GM23338 (cell line): ENCODE data around the gene BNC2. TPM values are rescaled to one million over a fixed set of nuclear protein-coding genes. Genes with fewer than 3 reads are reported as not detected.

Experiments used
- ATAC-seq: fragments of 200-7000 bp; cut with Tn5 transposase; 3 replicates; pipeline ENCODE4 v1.9.1; 2020
- DNase-seq: peaks from one replicate; pipeline ENCODE4 v3.0.0-alpha.2; 2015; ENCODE audit warnings: low spot score
- H2AFZ ChIP-seq: fragments of 200-600 bp; sonication (generic); 2 replicates; pipeline ENCODE4 v1.8.0; 2016; ENCODE audit warnings: antibody characterized with exemption, mild to moderate bottlenecking, moderate library complexity
- H3F3A ChIP-seq: fragments of 200-600 bp; sonication (generic); replicated peaks from 2 replicates; pipeline ENCODE4 v1.8.0; 2017; ENCODE audit warnings: antibody characterized with exemption, mixed run types, low read depth
- H3K27ac ChIP-seq: fragments of 200-600 bp; sonication (generic); 2 replicates; pipeline ENCODE4 v1.6.1; 2016; ENCODE audit warnings: low read depth
- H3K27me3 ChIP-seq: fragments of 200-600 bp; sonication (generic); 2 replicates; pipeline ENCODE4 v1.8.0; 2016; ENCODE audit warnings: mild to moderate bottlenecking, mixed run types, moderate library complexity; ENCODE audit not compliant: insufficient read depth
- H3K36me3 ChIP-seq: fragments of 200-600 bp; sonication (generic); 2 replicates; pipeline ENCODE4 v1.8.0; 2016; ENCODE audit warnings: mild to moderate bottlenecking; ENCODE audit not compliant: insufficient read depth
- H3K4me1 ChIP-seq: fragments of 200-600 bp; sonication (generic); 2 replicates; pipeline ENCODE4 v1.8.0; 2016; ENCODE audit warnings: mild to moderate bottlenecking, moderate library complexity; ENCODE audit not compliant: insufficient read depth
- H3K4me2 ChIP-seq: fragments of 200-600 bp; sonication (generic); 2 replicates; pipeline ENCODE4 v1.7.1; 2017; ENCODE audit warnings: mixed run types
- H3K4me3 ChIP-seq: fragments of 200-600 bp; sonication (generic); 2 replicates; pipeline ENCODE4 v1.6.1; 2016; ENCODE audit warnings: mixed run types
- H3K79me2 ChIP-seq: fragments of 200-600 bp; sonication (generic); replicated peaks from 2 replicates; pipeline ENCODE4 v1.8.0; 2017; ENCODE audit warnings: mild to moderate bottlenecking; ENCODE audit not compliant: insufficient read depth
- H3K9me2 ChIP-seq: fragments of 200-600 bp; sonication (generic); 2 replicates; pipeline ENCODE4 v1.8.0; 2017; ENCODE audit not compliant: insufficient read depth
- H4K20me1 ChIP-seq: fragments of 200-600 bp; sonication (generic); replicated peaks from 2 replicates; pipeline ENCODE4 v1.8.0; 2017; ENCODE audit warnings: mild to moderate bottlenecking; ENCODE audit not compliant: insufficient read depth
- H3K27ac Mint-ChIP-seq: 2 replicates; pipeline ENCODE4 v1.8.0; 2020; ENCODE audit warnings: inconsistent platforms, mild to moderate bottlenecking, moderate library complexity, mixed read lengths
- H3K27me3 Mint-ChIP-seq: 3 replicates; pipeline ENCODE4 v1.8.0; 2022; ENCODE audit warnings: low read depth, mild to moderate bottlenecking, moderate library complexity, mixed read lengths, inconsistent platforms; ENCODE audit not compliant: insufficient read depth, poor library complexity
- H3K36me3 Mint-ChIP-seq: 3 replicates; pipeline ENCODE4 v1.8.0; 2021; ENCODE audit warnings: low read depth, mild to moderate bottlenecking, inconsistent platforms, moderate library complexity, mixed read lengths
- H3K4me1 Mint-ChIP-seq: 3 replicates; pipeline ENCODE4 v1.8.0; 2020; ENCODE audit warnings: mild to moderate bottlenecking, inconsistent platforms, mixed read lengths
- H3K4me3 Mint-ChIP-seq: 3 replicates; pipeline ENCODE4 v1.8.0; 2021; ENCODE audit warnings: moderate library complexity, mild to moderate bottlenecking, inconsistent platforms, mixed read lengths
- H3K9me3 Mint-ChIP-seq: 3 replicates; pipeline ENCODE4 v1.8.0; 2020; ENCODE audit warnings: moderate library complexity, mild to moderate bottlenecking, inconsistent platforms, mixed read lengths
- CREB1 ChIP-seq: fragments of 250-450 bp; sonication (Bioruptor Pico); IDR thresholded peaks from 2 replicates; pipeline ENCODE4 v1.5.0; 2020; ENCODE audit warnings: low read depth, mild to moderate bottlenecking, moderate library complexity
- EZH2 ChIP-seq: fragments of 200-600 bp; sonication (generic); IDR thresholded peaks from one replicate; pipeline ENCODE4 v1.8.0; 2017; ENCODE audit warnings: antibody characterized with exemption, mild to moderate bottlenecking, low read depth; ENCODE audit not compliant: unreplicated experiment
- EZH2phosphoT487 ChIP-seq: fragments of 200-600 bp; sonication (generic); IDR thresholded peaks from one replicate; pipeline ENCODE4 v1.8.1; 2018; ENCODE audit warnings: antibody characterized with exemption; ENCODE audit not compliant: unreplicated experiment
- JUNB ChIP-seq: IDR thresholded peaks from one replicate; pipeline ENCODE4 v1.6.1; 2016; ENCODE audit warnings: antibody characterized with exemption; ENCODE audit not compliant: unreplicated experiment
- NANOG ChIP-seq: IDR thresholded peaks from 2 replicates; pipeline ENCODE4 v1.6.1; 2016; ENCODE audit warnings: antibody characterized with exemption, borderline replicate concordance
- POLR2AphosphoS5 ChIP-seq: IDR thresholded peaks from 2 replicates; pipeline ENCODE4 v1.6.1; 2016; ENCODE audit warnings: antibody characterized with exemption, low read depth
- STAT1 ChIP-seq: IDR thresholded peaks from one replicate; pipeline ENCODE4 v1.6.1; 2016; ENCODE audit warnings: antibody characterized with exemption; ENCODE audit not compliant: unreplicated experiment
- ZNF114 ChIP-seq: fragments of 250-450 bp; sonication (Bioruptor Pico); IDR thresholded peaks from 2 replicates; pipeline ENCODE4 v1.5.0; 2020; ENCODE audit warnings: mild to moderate bottlenecking, moderate library complexity
- ZNF331 ChIP-seq: fragments of 250-450 bp; sonication (Bioruptor Pico); IDR thresholded peaks from 2 replicates; pipeline ENCODE4 v1.5.0; 2020; ENCODE audit warnings: low read depth, mild to moderate bottlenecking, moderate library complexity
- polyA plus RNA-seq: library from polyadenylated mRNA; unstranded; fragments of >200 nt; fragmentation: Nextera tagmentation; extraction: Ambion mirVana; gene quantifications from 2 replicates; pipeline ENCODE4 v1.2.1, GENCODE V29; 2016
- total RNA-seq: library from RNA; depleted of rRNA; stranded (reverse); fragments of >200 nt; shearing (Covaris generic); gene quantifications from 2 replicates; pipeline ENCODE4 v1.2.3, GENCODE V29; 2014
- TF ChIP-seq, protein P1 (sequence below): fragments of 250-450 bp; sonication (Bioruptor Pico); IDR thresholded peaks from 2 replicates; pipeline ENCODE4 v1.5.0; 2020; ENCODE audit warnings: mild to moderate bottlenecking, moderate library complexity
- TF ChIP-seq, protein P2 (sequence below), 2 experiments: fragments of 200-600 bp in 1 of 2; sonication (generic) in 1 of 2; conservative IDR thresholded peaks; 2 replicates each; pipeline versions ENCODE4 v1.5.1 to v1.6.1; 2016 to 2017; ENCODE audit warnings: antibody characterized with exemption in 2 of 2, low read depth in 2 of 2, mild to moderate bottlenecking in 2 of 2, moderate library complexity in 1 of 2
- TF ChIP-seq, protein P3 (sequence below): IDR thresholded peaks from 2 replicates; pipeline ENCODE4 v1.6.1; 2016; ENCODE audit warnings: antibody characterized with exemption
- TF ChIP-seq, protein P4 (sequence below): IDR thresholded peaks from one replicate; pipeline ENCODE4 v1.6.1; 2018; ENCODE audit warnings: antibody characterized with exemption; ENCODE audit not compliant: unreplicated experiment

The BNC2 gene
- total and polyA plus RNA-seq, 2 experiments from 2014 or later: 12.7 to 13.2 TPM

DNA sequence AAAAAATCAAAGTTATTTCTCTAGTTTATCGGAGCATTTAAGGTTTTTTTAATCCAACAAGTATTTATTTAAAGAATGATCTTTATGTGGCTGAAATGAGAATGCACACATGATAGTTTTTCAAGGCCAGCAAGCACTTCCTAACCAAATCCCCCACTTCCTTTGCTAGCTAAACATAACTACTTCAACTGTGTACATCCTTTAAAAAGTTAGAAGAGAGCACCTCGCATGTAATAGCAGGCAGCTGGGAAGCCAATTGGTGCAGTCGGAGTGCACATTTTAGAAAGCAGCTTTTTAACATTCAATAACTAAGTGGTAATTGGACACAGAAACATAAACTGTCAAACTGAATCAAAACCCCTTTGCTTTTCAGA lies 245.7 kb downstream of the BNC2 start:
- ATAC-seq (no peak), DNase-seq (no peak)
- Histone ChIP-seq H3K27ac (no peak overlapping the region), H3K36me3 (no peaks in the 10 kb centered on the region), H3K4me2 (peak overlapping the region; percentile 4; the same call in 1 of the 2 replicates), H3F3A (no peaks in the 10 kb centered on the region), H3K79me2 (peaks cover 13% of the 10 kb centered on the region), H3K4me1 (peaks cover 53% of the 10 kb centered on the region), H3K27me3 (no peaks in the 10 kb centered on the region), H3K9me2 (no peaks in the 10 kb centered on the region), H4K20me1 (no peaks in the 10 kb centered on the region), H2AFZ (no peak overlapping the region), H3K4me3 (no peak overlapping the region)
- no peaks in the 10 kb centered on the region for H3K36me3 Mint-ChIP-seq
- 0 out of 2 replicates have a peak overlapping the region, but pooled peaks have one; percentile 24 for H3K27ac Mint-ChIP-seq
- H3K4me1 Mint-ChIP-seq: peaks cover 78% of the 10 kb centered on the region
- no peaks in the 10 kb centered on the region for H3K9me3 Mint-ChIP-seq
- H3K27me3 Mint-ChIP-seq: no peaks in the 10 kb centered on the region
- TF ChIP-seq ZNF114 (no peak), JUNB (no peak), EZH2 (no peak), STAT1 (no peak), NANOG (no peak), ZNF331 (CRISPR knock-in tag) (no peak), CREB1 (no peak), POLR2AphosphoS5 (no peak), EZH2phosphoT487 (no peak)
- TF ChIP-seq, protein P1, sequence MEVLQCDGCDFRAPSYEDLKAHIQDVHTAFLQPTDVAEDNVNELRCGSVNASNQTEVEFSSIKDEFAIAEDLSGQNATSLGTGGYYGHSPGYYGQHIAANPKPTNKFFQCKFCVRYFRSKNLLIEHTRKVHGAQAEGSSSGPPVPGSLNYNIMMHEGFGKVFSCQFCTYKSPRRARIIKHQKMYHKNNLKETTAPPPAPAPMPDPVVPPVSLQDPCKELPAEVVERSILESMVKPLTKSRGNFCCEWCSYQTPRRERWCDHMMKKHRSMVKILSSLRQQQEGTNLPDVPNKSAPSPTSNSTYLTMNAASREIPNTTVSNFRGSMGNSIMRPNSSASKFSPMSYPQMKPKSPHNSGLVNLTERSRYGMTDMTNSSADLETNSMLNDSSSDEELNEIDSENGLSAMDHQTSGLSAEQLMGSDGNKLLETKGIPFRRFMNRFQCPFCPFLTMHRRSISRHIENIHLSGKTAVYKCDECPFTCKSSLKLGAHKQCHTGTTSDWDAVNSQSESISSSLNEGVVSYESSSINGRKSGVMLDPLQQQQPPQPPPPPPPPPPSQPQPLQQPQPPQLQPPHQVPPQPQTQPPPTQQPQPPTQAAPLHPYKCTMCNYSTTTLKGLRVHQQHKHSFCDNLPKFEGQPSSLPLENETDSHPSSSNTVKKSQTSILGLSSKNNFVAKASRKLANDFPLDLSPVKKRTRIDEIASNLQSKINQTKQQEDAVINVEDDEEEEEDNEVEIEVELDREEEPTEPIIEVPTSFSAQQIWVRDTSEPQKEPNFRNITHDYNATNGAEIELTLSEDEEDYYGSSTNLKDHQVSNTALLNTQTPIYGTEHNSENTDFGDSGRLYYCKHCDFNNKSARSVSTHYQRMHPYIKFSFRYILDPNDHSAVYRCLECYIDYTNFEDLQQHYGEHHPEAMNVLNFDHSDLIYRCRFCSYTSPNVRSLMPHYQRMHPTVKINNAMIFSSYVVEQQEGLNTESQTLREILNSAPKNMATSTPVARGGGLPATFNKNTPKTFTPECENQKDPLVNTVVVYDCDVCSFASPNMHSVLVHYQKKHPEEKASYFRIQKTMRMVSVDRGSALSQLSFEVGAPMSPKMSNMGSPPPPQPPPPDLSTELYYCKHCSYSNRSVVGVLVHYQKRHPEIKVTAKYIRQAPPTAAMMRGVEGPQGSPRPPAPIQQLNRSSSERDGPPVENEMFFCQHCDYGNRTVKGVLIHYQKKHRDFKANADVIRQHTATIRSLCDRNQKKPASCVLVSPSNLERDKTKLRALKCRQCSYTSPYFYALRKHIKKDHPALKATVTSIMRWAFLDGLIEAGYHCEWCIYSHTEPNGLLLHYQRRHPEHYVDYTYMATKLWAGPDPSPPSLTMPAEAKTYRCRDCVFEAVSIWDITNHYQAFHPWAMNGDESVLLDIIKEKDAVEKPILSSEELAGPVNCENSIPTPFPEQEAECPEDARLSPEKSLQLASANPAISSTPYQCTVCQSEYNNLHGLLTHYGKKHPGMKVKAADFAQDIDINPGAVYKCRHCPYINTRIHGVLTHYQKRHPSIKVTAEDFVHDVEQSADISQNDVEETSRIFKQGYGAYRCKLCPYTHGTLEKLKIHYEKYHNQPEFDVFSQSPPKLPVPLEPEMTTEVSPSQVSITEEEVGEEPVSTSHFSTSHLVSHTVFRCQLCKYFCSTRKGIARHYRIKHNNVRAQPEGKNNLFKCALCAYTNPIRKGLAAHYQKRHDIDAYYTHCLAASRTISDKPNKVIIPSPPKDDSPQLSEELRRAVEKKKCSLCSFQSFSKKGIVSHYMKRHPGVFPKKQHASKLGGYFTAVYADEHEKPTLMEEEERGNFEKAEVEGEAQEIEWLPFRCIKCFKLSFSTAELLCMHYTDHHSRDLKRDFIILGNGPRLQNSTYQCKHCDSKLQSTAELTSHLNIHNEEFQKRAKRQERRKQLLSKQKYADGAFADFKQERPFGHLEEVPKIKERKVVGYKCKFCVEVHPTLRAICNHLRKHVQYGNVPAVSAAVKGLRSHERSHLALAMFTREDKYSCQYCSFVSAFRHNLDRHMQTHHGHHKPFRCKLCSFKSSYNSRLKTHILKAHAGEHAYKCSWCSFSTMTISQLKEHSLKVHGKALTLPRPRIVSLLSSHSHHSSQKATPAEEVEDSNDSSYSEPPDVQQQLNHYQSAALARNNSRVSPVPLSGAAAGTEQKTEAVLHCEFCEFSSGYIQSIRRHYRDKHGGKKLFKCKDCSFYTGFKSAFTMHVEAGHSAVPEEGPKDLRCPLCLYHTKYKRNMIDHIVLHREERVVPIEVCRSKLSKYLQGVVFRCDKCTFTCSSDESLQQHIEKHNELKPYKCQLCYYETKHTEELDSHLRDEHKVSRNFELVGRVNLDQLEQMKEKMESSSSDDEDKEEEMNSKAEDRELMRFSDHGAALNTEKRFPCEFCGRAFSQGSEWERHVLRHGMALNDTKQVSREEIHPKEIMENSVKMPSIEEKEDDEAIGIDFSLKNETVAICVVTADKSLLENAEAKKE: no peak
- TF ChIP-seq, protein P2, sequence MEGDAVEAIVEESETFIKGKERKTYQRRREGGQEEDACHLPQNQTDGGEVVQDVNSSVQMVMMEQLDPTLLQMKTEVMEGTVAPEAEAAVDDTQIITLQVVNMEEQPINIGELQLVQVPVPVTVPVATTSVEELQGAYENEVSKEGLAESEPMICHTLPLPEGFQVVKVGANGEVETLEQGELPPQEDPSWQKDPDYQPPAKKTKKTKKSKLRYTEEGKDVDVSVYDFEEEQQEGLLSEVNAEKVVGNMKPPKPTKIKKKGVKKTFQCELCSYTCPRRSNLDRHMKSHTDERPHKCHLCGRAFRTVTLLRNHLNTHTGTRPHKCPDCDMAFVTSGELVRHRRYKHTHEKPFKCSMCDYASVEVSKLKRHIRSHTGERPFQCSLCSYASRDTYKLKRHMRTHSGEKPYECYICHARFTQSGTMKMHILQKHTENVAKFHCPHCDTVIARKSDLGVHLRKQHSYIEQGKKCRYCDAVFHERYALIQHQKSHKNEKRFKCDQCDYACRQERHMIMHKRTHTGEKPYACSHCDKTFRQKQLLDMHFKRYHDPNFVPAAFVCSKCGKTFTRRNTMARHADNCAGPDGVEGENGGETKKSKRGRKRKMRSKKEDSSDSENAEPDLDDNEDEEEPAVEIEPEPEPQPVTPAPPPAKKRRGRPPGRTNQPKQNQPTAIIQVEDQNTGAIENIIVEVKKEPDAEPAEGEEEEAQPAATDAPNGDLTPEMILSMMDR (conservative IDR thresholded peaks at IDR 0.05; ENCODE audit: low read depth in 2 of 2): no peak
- TF ChIP-seq, protein P3, sequence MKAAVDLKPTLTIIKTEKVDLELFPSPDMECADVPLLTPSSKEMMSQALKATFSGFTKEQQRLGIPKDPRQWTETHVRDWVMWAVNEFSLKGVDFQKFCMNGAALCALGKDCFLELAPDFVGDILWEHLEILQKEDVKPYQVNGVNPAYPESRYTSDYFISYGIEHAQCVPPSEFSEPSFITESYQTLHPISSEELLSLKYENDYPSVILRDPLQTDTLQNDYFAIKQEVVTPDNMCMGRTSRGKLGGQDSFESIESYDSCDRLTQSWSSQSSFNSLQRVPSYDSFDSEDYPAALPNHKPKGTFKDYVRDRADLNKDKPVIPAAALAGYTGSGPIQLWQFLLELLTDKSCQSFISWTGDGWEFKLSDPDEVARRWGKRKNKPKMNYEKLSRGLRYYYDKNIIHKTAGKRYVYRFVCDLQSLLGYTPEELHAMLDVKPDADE: no peak
- TF ChIP-seq, protein P4, sequence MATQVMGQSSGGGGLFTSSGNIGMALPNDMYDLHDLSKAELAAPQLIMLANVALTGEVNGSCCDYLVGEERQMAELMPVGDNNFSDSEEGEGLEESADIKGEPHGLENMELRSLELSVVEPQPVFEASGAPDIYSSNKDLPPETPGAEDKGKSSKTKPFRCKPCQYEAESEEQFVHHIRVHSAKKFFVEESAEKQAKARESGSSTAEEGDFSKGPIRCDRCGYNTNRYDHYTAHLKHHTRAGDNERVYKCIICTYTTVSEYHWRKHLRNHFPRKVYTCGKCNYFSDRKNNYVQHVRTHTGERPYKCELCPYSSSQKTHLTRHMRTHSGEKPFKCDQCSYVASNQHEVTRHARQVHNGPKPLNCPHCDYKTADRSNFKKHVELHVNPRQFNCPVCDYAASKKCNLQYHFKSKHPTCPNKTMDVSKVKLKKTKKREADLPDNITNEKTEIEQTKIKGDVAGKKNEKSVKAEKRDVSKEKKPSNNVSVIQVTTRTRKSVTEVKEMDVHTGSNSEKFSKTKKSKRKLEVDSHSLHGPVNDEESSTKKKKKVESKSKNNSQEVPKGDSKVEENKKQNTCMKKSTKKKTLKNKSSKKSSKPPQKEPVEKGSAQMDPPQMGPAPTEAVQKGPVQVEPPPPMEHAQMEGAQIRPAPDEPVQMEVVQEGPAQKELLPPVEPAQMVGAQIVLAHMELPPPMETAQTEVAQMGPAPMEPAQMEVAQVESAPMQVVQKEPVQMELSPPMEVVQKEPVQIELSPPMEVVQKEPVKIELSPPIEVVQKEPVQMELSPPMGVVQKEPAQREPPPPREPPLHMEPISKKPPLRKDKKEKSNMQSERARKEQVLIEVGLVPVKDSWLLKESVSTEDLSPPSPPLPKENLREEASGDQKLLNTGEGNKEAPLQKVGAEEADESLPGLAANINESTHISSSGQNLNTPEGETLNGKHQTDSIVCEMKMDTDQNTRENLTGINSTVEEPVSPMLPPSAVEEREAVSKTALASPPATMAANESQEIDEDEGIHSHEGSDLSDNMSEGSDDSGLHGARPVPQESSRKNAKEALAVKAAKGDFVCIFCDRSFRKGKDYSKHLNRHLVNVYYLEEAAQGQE: no peak
- H3K4me3 Mint-ChIP-seq: no peak overlapping the region
